ENCODE results near the gene HNRNPA3.
"Not testable (repeated sequence)": the region's sequence is repeated elsewhere in the genome, so short reads cannot be mapped to it uniquely, and the experiment has no call there.

Gene HNRNPA3

DNA sequence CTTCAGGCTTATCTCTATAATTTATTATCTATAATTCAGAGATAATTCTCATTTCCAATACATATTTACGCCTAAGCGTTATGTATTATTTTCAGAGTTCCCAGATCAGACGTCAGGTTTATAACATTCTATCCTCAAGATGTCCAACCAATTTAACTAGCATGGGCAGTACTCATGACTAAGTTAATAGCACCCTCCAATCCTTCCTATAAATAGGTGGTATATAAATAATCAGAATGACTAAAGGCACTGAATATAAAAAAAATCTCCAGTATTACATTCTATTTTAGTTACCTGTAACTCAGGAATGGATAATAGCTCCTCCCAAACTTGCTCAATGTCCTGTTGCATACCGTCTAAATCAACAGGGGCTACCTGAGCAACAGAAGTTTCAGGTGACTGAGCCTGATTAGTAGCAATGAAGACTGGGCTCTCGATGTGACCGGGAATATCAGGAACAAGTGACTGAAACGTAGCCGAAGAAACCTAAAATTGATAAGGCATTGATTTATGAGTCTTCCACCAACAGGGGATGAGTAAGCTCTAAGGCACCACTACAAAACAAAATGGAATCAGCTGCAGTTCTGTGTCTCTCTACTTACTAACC is 19.6 kb downstream of the HNRNPA3 start:
- DNase-seq (ENCODE audit: low read depth): no peak

GRCh38 chr2:177234267-177234666 is 21.7 kb downstream of the HNRNPA3 start:
- no peak for DNase-seq (ENCODE audit: low read depth)

- no peak for DNase-seq (ENCODE audit: low read depth)
Measured at GRCh38 chr2:177235855-177236437, 23.4 kb downstream of the HNRNPA3 start.

GRCh38 chr2:177237932-177238331 is 25.3 kb downstream of the HNRNPA3 start:
- DNase-seq (ENCODE audit: low read depth): no peak

DNA sequence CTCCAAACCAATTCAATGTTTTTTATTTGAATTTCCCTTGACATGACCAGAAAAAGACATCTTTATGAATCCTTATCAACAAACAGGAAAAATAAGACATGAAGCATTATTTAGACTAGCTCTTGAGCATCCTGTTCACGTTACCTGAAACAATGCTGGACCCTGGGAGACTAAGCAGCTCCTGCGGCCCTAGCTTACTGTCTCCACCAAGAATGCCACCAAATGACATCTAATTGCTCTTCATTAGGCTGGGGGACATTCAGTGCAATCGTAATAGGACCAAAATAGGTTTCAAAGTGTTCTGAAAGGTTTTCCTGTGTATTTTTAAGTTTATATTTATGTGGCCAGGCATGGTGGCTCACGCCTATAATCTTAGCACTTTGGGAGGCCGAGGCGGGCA is 26.5 kb downstream of the HNRNPA3 start:
- DNase-seq (ENCODE audit: low read depth): no peak

DNA sequence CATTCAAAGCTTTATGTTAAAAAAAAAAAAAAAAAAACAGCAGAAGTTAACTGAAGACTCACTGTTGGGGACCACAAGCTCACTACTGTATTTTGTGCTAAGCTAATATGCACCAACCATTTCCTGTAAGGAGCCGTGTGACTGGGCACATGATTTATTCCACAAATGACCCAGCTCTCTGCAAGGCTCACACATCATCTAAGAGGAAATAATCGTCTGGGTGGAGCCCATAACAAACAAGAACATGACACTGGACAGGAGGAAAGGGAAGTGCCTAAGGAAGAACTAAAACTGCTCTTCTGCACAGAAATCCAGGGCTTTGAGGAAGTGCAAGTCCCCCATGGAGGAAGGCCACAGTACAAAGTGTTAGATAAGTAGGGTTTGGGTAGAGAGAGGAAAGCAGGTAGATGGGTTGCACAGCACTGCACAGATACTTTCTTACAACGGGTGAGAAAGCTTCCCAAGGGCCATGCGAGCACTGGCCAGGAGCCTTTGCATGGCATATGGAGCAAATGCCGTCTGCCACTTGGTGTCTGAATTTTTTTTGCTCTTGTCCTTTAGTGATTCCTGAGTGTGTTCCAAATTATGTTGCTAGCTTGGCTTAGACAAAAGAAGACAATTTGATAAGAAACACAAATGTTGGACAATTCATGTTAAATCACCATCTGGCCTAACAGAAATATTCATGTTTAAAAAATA is 27.5 kb downstream of the HNRNPA3 start:
- no peak for DNase-seq (ENCODE audit: low read depth)

DNA sequence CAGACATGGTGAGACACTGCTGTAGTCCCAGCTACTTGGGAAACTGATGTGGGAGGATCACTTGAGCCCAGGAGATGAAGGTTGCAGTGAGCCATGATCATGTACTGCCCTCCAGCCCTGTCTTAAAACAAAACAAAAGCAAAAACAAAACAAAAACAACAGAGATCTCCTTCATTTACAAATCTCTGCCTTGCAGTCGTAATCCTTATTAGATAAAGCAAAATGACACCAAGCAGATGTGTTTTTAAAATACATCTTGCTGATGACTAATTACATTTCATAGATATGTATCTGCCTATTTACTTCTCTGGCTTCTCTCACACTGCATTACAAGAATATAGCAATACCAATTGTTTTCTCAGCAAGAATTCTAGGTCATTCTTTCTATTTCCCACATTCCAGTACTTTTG is 29.1 kb downstream of the HNRNPA3 start:
- DNase-seq (ENCODE audit: low read depth): no peak

DNA sequence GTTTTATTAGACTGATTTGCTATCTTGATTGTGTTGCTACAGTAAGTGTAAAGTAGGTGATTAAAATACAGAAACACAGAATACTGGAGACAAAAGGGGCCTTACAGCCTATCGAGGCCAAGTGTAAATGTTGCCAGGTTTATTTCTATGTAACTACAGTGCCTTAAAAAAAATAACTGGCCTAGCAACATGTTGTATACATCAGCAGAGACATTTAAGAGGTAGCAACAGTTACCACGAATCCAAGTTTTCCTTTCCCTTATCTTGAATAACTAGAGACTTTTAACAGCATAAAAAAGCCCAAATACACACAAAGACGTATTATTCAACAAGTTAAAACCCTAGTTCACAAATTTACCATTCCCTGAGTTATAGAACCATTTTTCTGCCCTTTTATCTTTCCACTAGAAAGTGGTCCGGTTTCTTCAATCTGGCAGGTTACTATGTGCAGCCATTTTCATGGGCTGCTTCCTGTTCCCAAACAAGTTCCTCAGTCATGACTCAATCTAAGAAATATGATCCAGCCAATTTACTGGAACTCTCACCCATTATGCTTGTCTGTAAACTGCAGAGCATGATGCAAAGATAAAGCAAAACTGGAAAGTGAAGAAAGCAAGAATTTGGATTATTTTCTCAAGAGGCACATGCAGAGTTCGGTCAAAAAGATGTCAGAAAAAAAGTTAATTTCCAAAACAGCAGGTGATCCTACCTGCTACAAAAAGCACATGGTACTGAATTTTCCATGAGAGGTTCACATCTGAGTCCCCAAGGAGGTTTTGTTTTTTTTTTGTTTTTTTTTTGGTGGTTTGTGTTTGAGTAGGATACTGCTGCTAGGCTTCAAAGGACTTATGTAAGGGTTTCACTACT is 29.8 kb downstream of the HNRNPA3 start:
- DNase-seq (ENCODE audit: low read depth): no peak

DNA sequence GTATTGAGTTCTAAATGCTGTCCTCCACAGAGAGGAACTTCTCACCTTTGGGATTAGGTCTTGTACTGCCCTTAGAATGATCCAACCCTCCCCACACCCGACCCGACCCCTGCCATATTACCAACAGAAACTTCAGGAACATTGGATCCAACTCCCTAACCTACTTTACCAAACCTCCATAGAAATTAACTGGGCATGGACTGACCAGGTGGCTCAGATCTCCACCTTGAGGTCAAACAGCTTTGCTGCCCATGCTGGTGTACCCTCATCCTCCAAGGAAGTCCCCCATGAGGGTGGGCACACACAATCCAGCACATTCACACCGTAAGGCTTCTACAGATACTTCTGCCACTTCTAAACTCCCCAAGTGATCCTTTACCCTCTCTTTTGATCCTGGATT is 30.5 kb downstream of the HNRNPA3 start:
- DNase-seq (ENCODE audit: low read depth): no peak

- no peak for DNase-seq (ENCODE audit: low read depth)
Measured at GRCh38 chr2:177243476-177243875, 30.9 kb downstream of the HNRNPA3 start.

DNA sequence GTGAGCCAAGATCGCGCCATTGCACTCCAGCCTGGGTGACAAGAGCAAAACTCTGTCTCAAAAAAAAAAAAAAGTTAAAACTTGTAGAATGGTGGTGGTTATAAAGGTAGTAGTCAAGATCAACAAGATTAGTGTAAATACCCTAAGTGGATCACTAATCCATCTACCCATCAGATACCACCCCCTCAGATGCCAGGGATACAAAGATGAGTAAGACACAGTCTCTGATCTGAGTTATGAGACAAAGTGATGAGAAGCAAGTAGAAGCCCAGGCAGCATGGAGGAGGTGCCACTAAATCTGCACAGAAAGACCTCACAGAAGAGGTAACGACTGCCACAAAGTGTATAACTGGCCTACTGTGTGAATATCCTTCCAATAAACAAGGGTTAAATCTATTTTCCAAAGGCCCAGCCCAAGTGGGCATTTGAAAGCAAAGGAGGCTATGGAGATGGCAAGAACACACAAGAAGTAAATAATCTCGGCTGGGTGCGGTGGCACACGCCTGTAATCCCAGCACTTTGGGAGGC is 31.7 kb downstream of the HNRNPA3 start:
- no peak for DNase-seq (ENCODE audit: low read depth)

- no peak for DNase-seq (ENCODE audit: low read depth)
Measured at GRCh38 chr2:177245010-177245422, 32.4 kb downstream of the HNRNPA3 start.

GRCh38 chr2:177246000-177246399 is 33.4 kb downstream of the HNRNPA3 start:
- DNase-seq (ENCODE audit: low read depth): no peak

GRCh38 chr2:177246523-177247030 is 34.0 kb downstream of the HNRNPA3 start:
- not testable (repeated sequence) for DNase-seq (ENCODE audit: low read depth)

DNA sequence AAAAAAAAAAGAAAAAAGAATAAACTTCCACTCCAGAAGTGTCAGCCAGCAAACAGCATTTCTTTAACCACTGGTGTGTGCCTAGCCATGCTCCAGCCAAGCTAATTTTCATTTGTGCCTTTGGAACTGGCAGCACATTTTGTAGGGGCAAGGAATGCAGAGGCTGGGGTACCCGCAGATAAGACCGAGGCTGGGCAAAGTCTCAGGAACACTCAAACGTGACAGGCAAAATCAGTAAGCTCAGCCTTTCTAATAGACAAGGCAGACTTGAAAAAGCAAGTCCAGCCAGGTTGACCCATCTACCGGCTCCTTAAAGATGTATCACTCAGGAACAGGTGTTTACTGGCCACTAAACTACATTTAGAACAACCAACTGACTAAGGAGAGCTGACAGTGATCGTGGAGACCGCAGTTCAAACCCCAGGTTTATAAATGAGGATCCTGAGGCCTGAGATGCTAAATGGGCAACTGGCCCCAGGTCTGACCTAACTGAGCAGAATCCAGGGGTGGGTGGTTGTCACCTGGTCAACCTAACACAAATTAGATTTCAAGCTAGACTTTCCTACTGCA is 35.2 kb downstream of the HNRNPA3 start:
- no peak for DNase-seq (ENCODE audit: low read depth)

DNA sequence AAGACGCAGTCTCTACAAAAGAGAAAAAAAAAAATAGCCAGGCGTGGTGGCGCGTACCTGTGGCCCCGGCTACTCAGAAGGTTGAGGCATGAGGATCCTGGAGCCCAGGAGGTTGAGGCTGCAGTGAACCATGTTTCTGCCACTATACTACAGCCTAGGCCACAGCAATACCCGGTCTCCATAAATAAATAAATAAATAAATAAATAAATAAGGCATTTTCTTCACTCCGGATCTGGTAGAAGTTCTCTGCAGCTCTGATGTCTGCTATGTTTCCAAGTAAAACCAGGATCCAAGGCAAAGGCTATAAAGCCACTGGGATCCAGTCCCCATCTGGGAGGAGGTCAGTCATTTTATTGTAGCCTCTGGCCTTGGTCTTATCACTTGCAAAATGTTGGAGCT is 36.4 kb downstream of the HNRNPA3 start:
- no peak for DNase-seq (ENCODE audit: low read depth)

GRCh38 chr2:177250461-177250860 is 37.9 kb downstream of the HNRNPA3 start:
- no peak for DNase-seq (ENCODE audit: low read depth)

DNA sequence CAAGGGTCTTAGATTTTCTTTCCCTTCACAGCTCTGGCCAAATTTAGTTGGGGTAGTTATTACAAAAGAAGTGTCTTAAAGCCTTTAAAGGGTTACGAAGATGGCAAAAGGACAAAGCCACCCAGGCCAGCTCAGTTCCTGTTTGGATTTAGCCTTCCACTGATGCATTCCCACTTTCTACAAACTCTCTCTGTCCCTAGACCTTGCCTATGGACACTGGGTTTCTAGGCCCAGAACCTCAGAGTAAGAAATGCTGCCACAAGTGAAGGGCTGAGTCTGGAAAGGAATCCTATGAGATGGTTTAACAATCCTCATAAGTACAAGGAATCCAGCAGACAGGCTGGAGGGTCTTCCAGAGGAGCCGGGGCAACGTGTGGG is 38.6 kb downstream of the HNRNPA3 start:
- no peak for DNase-seq (ENCODE audit: low read depth)

DNA sequence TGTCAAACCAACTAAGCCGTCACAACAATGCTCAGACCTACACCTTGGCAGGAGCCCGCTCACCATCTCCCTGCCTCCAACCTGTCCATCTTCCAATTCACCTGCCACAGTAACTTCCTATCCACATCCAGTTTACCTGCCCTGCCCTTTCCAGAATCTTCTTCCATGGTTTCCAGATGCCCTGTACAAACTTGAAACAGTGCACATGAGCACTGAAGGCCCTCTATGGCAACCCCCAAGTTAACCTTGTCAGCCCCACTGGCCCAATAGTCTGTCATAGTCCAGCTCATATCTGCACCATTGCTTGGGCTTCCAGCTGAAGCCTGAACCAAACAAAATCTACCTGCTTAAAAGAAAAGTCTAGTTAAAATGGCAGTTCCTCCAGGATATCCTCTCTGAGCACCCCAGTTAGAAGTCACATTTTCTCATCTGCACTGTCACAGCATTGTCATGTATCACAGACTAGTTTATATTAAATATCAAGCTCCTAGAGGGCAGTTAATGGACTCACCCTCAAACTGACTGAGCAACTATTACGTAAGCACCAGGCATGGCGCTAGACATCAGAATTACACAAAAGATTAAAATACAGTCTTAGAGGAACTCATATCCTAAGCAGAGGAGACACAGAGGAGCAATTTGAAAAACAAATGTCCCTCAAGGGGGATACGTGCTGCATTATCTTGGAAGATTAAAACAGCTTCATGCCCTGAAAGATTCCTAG is 40.4 kb downstream of the HNRNPA3 start:
- DNase-seq (ENCODE audit: low read depth): no peak

DNA sequence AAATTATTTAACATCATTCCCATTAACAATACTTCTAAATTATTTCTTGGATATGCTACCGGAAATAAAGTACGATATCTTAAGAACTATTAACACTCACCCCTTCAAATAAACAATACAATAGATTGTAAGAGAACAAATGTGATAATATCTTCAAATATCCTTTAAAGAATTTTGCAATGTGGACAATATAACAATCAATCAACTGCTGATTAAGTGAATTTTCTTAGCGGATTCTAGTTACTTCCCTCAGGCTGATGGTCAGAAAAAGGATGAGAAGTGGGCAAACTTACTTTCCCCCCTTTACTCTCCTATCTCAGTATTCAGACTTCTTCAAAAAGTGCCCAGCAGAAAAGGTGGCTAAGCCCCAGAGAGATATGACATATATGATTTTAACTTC is 41.1 kb downstream of the HNRNPA3 start:
- no peak for DNase-seq (ENCODE audit: low read depth)
